Thoracic aorta (tissue), 2 donors: ENCODE data around the gene DUOXA1. TPM values are rescaled to one million over a fixed set of nuclear protein-coding genes. Genes with fewer than 3 reads are reported as not detected.

Experiments used
- ATAC-seq: fragments of 150-250 bp; one replicate; pipeline ENCODE4 v1.8.0; 2017; ENCODE audit warnings: low read depth; ENCODE audit not compliant: insufficient number of reproducible peaks, low FRiP score
- DNase-seq: peaks from one replicate; pipeline ENCODE4 v3.0.0-alpha.2; 2020; ENCODE audit warnings: low spot score
- H3K27ac ChIP-seq, 2 donors: fragments of 200-600 bp; sonication (generic); 1 replicate in 1 of 2; 2 replicates in 1 of 2; pipeline ENCODE4 v1.5.1; 2016; ENCODE audit warnings: mild to moderate bottlenecking in 2 of 2, moderate library complexity in 2 of 2
- H3K27me3 ChIP-seq: fragments of 200-600 bp; sonication (generic); replicated peaks from 2 replicates; pipeline ENCODE4 v1.6.0; 2016; ENCODE audit warnings: mild to moderate bottlenecking; ENCODE audit not compliant: insufficient read depth
- H3K36me3 ChIP-seq: fragments of 200-600 bp; sonication (generic); one replicate; pipeline ENCODE4 v1.5.1; 2016
- H3K4me1 ChIP-seq, 2 donors: fragments of 200-600 bp; sonication (generic); 1 replicate in 1 of 2; 2 replicates in 1 of 2; pipeline versions ENCODE4 v1.5.1 to v1.6.0; 2016; ENCODE audit warnings: low read depth in 2 of 2, mild to moderate bottlenecking in 1 of 2; ENCODE audit not compliant: control insufficient read depth in 1 of 2
- H3K4me3 ChIP-seq: fragments of 200-600 bp; sonication (generic); 2 replicates; pipeline ENCODE4 v1.5.1; 2016; ENCODE audit warnings: mild to moderate bottlenecking
- H3K9me3 ChIP-seq: fragments of 200-600 bp; sonication (generic); 2 replicates; pipeline ENCODE4 v1.5.1; 2016
- total RNA-seq, 2 donors: library from RNA; depleted of rRNA; stranded (reverse); fragments of >200 nt; gene quantifications; one replicate each; pipeline versions ENCODE4 v1.1.0 to v1.2.3, GENCODE V29; 2016
- TF ChIP-seq, protein P1 (sequence below): fragments of 200-600 bp; sonication (generic); IDR thresholded peaks from one replicate; pipeline ENCODE4 v1.5.1; 2019; ENCODE audit warnings: antibody characterized with exemption

Gene DUOXA1
- total RNA-seq, 2 donors from 2014 or later, result 6.8 TPM; not detected in 1

DNA sequence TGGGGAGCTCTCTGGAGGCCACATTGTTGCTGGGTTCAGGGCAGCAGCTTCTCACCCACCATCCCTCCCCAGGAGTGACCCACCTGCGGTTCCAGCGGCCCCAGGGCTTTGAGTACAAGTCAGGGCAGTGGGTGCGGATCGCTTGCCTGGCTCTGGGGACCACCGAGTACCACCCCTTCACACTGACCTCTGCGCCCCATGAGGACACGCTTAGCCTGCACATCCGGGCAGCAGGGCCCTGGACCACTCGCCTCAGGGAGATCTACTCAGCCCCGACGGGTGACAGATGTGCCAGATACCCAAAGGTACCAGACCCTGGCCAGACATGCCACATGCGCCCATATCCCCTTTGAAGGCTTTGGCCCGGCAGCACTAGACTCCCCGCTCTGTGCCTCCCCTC lies 32.0 kb upstream of the DUOXA1 start:
- Histone ChIP-seq H3K27me3 (no peaks in the 10 kb centered on the region), H3K27ac (no peak overlapping the region), H3K4me3 (no peak overlapping the region), H3K36me3 (no peaks in the 10 kb centered on the region), H3K9me3 (no peaks in the 10 kb centered on the region), H3K4me1 (peaks cover 0 to 22% of the 10 kb centered on the region in 2 donors)
- TF ChIP-seq, protein P1, sequence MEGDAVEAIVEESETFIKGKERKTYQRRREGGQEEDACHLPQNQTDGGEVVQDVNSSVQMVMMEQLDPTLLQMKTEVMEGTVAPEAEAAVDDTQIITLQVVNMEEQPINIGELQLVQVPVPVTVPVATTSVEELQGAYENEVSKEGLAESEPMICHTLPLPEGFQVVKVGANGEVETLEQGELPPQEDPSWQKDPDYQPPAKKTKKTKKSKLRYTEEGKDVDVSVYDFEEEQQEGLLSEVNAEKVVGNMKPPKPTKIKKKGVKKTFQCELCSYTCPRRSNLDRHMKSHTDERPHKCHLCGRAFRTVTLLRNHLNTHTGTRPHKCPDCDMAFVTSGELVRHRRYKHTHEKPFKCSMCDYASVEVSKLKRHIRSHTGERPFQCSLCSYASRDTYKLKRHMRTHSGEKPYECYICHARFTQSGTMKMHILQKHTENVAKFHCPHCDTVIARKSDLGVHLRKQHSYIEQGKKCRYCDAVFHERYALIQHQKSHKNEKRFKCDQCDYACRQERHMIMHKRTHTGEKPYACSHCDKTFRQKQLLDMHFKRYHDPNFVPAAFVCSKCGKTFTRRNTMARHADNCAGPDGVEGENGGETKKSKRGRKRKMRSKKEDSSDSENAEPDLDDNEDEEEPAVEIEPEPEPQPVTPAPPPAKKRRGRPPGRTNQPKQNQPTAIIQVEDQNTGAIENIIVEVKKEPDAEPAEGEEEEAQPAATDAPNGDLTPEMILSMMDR, result no peak
- ATAC-seq (no peak), DNase-seq (no peak)

- DNase-seq, result no peak
- no peak for ATAC-seq
- TF ChIP-seq, protein P1, result no peak
- Histone ChIP-seq H3K9me3 (no peaks in the 10 kb centered on the region), H3K4me1 (peaks cover 0 to 6% of the 10 kb centered on the region in 2 donors), H3K27ac (no peak overlapping the region), H3K4me3 (no peak overlapping the region), H3K36me3 (no peaks in the 10 kb centered on the region), H3K27me3 (no peaks in the 10 kb centered on the region)
These were observed 28.3 kb upstream of the DUOXA1 start for GRCh38 chr15:45157974-45158373.

DNA sequence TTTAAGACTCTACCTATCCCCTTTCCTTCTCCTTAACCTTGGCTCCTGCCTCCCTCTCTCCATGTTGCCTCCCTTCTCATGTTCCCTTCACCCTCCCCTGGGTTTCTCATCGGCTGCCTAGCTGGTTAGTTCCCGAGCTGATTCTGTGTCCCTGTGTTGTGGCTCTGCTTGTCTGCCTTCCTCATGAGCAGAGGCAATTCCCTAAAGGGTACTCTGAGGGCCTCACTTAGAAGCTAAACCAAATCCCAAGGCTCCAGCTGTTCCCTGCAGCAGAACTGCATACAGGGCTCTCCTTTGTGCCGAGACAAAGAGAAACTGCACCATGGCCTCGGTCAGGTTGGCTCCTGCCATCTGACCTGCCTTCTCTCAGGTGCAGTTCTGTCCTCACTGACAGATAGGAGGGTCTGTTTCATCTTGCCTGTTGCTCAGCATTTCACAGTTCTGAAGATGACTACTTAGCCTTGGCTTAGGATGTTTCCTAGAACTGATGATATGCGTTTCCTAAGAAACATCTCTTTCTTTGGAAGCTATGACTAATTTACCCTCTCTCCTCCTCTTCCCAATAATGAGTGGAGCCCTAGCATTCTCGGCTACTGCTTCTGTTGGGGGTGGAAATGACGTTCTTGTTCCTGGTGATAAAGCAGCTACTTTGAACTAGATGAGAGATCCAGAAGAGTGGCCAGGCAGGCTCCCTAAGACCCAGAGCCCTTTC lies 27.2 kb upstream of the DUOXA1 start:
- TF ChIP-seq, protein P1, result no peak
- no peak overlapping the region for H3K27ac ChIP-seq
- H3K9me3 ChIP-seq, result no peaks in the 10 kb centered on the region
- H3K4me1 ChIP-seq, result no peaks in the 10 kb centered on the region
- H3K4me3 ChIP-seq, result no peak overlapping the region
- H3K27me3 ChIP-seq, result no peaks in the 10 kb centered on the region
- ATAC-seq, result no peak
- H3K36me3 ChIP-seq, result no peaks in the 10 kb centered on the region
- no peak for DNase-seq

- no peaks in the 10 kb centered on the region for H3K9me3 ChIP-seq
- TF ChIP-seq, protein P1, result no peak
- no peaks in the 10 kb centered on the region for H3K27me3 ChIP-seq
- ATAC-seq (no peak), DNase-seq (no peak)
- no peaks in the 10 kb centered on the region for H3K36me3 ChIP-seq
- H3K4me3 ChIP-seq, result no peak overlapping the region
- H3K27ac ChIP-seq, result no peak overlapping the region
- no peaks in the 10 kb centered on the region for H3K4me1 ChIP-seq
These were observed 26.1 kb upstream of the DUOXA1 start for GRCh38 chr15:45155739-45156138.

GRCh38 chr15:45151998-45152828 lies 22.5 kb upstream of the DUOXA1 start:
- Histone ChIP-seq H3K27ac (no peak overlapping the region), H3K36me3 (no peaks in the 10 kb centered on the region), H3K4me1 (no peaks in the 10 kb centered on the region), H3K9me3 (no peaks in the 10 kb centered on the region), H3K27me3 (no peaks in the 10 kb centered on the region), H3K4me3 (no peak overlapping the region)
- TF ChIP-seq, protein P1, result no peak
- no peak for ATAC-seq
- no peak for DNase-seq
